HG03378 (cell line): Measurements from ENCODE around the gene CRYZL1.
"Not testable (repeated sequence)": the region's sequence is repeated elsewhere in the genome, so short reads cannot be mapped to it uniquely, and the experiment has no call there.

Source experiments
- ATAC-seq: cut with Tn5 transposase; IDR thresholded peaks from one replicate; pipeline ENCODE4 v1.9.1; 2021; ENCODE audit warnings: mild to moderate bottlenecking, moderate library complexity; ENCODE audit not compliant: unreplicated experiment

CRYZL1 gene

GRCh38 chr21:33640697-33641351 lies 717 bp downstream of the CRYZL1 start:
- ATAC-seq: no peak

- no peak for ATAC-seq
Measured at GRCh38 chr21:33634254-33634653, 7.3 kb downstream of the CRYZL1 start.

- ATAC-seq: not testable (repeated sequence)
Measured at GRCh38 chr21:33626151-33626550, 15.4 kb downstream of the CRYZL1 start.

- no peak for ATAC-seq
Measured at GRCh38 chr21:33622253-33622652, 19.3 kb downstream of the CRYZL1 start.

- ATAC-seq: no peak
Measured at GRCh38 chr21:33619726-33620125, 21.8 kb downstream of the CRYZL1 start.

- ATAC-seq: no peak
Measured at GRCh38 chr21:33618407-33618806, 23.1 kb downstream of the CRYZL1 start.

GRCh38 chr21:33617565-33617964 lies 24.0 kb downstream of the CRYZL1 start:
- ATAC-seq: not testable (repeated sequence)

- ATAC-seq: no peak
Measured at GRCh38 chr21:33611006-33611744, 30.4 kb downstream of the CRYZL1 start.

GRCh38 chr21:33608559-33608958 lies 33.0 kb downstream of the CRYZL1 start:
- no peak for ATAC-seq

GRCh38 chr21:33598051-33598450 lies 43.5 kb downstream of the CRYZL1 start:
- ATAC-seq: no peak

GRCh38 chr21:33588485-33589335 lies 52.8 kb downstream of the CRYZL1 start, which contains the start of gene DONSON:
TSS of gene DONSON (minus strand) at chr21:33588684. CDS start at chr21:33588641, 43 bp downstream.
- peak; percentile 72 for ATAC-seq

GRCh38 chr21:33587792-33588484 lies 53.6 kb downstream of the CRYZL1 start:
- ATAC-seq: peak; percentile 36

GRCh38 chr21:33586927-33587326 lies 54.6 kb downstream of the CRYZL1 start:
- no peak for ATAC-seq

- ATAC-seq: no peak
Measured at GRCh38 chr21:33584455-33584854, 57.1 kb downstream of the CRYZL1 start.

- no peak for ATAC-seq
Measured at GRCh38 chr21:33578959-33579542, 62.5 kb downstream of the CRYZL1 start.

- ATAC-seq: no peak
Measured at GRCh38 chr21:33578214-33578613, 63.3 kb downstream of the CRYZL1 start.

GRCh38 chr21:33576741-33577141 lies 64.8 kb downstream of the CRYZL1 start:
- ATAC-seq: not testable (repeated sequence)

GRCh38 chr21:33572350-33572749 lies 69.2 kb downstream of the CRYZL1 start:
- no peak for ATAC-seq

- ATAC-seq: no peak
Measured at GRCh38 chr21:33569991-33570390, 71.5 kb downstream of the CRYZL1 start.

- ATAC-seq: no peak
Measured at GRCh38 chr21:33568448-33568847, 73.1 kb downstream of the CRYZL1 start.
